ENCODE data around the gene INPP5F.
"Not testable (repeated sequence)": the region's sequence is repeated elsewhere in the genome, so short reads cannot be mapped to it uniquely, and the experiment has no call there.

The INPP5F gene

DNA sequence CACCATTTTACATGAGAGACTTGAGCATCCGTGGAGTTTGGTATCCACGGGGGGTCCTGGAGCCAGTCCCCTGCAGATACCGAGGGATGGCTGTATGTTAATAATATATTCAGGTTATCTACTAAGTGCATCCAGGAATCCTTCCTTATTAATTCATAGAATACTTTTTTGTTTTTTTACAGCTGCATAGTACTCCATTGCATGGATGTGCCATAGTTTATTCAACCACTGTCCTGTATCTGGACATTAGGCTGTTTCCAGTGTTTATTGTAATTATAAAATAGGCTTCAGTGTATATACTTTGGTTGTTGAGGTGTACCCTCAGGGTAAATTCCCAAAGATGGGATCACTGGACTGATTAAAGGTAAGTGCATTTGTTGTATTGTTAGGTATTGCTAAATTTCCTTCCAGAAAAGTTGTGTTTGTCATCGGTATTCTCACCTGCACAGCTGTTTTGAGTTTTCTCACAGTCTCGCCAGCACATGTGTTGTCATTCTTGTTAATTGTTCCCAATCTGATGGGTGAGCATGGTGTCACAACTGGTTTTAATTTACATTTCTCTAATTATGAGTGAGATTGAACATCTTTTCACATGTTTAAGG is 55.1 kb downstream of the INPP5F start:
- DNase-seq, result no peak

DNA sequence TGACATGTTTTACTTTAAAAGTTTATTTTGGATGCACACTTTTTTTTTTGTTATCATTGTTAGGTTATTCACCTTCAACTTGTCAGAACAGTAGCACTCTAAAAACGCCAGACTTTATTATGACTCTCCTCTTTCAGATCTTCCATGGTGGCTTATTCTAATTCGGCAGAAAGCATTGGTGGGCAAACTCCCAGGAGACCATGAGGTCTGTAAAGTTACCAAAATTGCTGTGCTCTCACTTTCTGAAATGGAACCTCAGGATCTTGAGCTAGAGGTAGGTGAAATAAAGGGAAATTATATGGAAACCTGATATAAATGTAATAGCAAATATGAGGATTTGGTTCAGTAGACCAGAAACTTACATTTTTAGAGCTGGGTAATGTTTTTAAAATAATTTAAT is 55.6 kb downstream of the INPP5F start:
- DNase-seq, result no peak

DNA sequence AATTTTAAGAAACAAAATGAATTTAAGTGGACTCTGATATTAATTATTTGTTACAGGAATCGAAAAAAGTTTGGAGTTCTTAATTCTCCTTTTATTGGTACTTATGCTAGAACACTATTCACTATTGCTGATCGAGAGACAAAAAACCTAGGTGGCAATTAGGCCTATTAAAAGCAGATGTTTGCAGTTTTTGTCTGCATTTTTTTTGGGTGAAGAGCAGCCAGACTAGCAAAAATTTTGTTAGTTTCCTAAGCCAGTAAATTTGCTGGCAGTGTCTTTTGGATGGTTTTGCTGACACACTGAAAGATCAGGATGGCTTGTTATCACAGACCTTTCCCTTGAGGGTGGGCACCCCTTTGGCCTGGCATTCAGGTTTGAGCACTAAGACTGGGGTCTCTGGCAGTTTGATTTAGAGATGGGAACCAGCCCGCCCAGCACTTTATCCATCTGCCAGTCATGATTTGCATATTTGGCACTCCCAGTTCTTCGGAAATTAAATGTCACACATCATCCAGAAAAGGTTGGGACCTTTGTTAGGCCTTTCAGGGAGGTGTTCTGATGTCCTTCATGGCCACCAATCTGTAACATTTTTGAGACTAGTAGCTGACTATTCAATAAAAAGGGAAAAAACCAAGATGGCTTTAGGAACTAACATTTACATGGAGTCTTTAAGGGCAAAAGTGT is 57.3 kb downstream of the INPP5F start:
- DNase-seq, result no peak

DNA sequence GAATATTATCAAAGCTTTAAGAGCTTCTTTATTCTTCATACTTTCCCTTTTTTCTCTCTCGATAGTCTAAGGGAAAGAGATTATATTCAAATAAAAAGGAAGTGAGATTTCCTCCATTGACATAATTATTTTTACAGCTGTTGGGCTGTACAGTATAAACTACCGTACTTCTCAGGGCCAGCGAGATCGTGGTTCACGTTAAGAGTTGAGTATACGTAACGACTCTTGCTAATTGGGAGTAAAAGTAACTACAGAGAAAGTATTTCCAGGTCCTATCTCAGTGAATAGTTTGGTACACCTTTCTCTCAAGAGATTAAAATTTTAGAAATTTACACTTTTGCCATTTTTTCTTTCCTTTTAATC is 57.8 kb downstream of the INPP5F start:
- DNase-seq, result no peak

DNA sequence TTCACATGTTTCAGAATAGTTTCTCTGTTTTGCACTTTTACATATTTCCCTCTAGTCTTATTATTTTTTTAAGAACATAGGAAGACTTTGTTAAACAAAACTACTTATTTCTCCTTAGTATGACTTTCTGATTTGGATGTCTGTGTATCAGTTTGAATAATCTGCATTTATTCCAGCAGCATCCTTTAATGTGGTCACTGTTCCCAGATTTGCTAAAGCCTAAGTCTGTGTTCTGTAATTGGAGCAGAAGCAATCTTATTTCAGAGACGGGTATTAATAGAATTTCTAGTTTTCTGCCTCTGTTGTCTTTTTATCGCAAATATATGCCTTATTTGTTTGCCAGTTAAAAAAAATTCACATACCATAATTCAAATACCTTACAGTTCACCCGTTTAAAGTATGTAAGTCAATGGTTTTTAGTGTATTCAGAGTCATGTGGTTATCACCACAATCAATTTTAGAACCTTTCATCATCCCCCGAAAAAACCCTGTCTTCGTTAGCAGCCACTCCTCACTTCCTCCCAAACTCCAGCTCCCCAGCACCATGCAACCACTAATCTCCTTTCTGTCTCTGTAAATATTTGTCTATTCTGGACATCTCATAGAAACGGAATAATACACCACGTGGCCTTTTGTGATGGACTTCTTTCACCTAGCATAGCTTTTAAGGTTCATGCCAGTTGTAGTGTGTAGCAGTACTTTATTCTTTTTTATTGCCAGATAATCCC is 58.7 kb downstream of the INPP5F start:
- no peak for DNase-seq

DNA sequence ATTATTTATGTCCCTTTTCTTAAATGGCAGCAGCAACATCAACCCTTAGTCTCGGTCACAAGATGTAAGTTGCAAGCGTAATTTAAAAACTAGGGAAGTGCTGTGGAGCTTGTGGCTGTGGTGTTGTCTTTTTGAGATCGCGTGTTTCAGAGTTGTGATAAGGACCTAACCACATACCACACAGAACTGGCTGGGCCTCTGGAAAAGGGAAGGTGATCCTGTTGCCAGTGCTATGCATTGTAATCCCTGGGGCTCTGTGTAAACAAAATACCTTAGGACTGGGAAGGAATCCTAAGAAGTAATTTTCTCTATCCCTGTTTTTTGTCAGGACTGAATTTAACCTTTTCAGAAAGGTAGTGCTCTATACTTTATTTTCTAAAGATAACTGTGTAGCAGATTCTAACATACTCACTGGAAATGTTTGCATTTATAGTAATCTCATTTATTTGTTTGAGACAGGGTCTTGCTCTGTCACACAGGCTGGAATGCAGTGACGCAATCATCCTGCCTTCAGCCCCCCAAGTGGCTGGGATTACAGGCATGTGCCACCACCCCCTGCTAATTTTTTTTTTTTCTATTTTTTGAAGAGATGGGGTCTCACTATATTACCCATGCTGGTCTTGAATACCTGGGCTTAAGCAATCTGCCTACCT is 60.4 kb downstream of the INPP5F start:
- DNase-seq, result peak; percentile 38

DNA sequence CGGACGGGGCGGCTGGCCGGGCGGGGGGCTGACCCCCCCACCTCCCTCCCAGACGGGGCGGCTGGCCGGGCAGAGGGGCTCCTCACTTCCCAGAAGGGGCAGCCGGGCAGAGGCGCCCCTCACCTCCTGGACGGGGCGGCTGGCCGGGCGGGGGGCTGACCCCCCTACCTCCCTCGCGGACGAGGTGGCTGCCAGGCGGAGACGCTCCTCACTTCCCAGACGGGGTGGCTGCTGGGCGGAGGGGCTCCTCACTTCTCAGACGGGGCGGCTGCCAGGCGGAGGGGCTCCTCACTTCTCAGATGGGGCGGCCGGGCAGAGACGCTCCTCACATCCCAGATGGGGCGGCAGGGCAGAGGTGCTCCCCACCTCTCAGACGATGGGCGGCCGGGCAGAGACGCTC is 69.3 kb downstream of the INPP5F start:
- DNase-seq, result not testable (repeated sequence)

DNA sequence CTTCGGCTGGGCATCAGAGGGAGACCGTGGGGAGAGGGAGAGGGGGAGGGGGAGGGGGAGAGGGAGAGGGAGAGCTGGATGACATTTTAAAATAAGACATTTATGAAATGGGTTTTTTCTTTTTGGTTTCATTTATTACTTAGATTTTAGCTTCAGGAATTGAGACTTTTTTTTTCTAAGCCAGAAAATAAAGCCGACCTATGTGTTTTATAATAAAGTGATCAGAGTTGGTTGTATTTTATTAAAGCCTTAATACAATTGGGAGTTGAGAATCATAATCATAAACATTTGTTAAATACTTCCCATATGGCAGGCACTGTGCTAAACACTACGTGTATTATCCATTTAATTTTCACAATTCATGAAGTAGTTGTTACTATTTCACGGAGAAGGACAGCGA is 70.2 kb downstream of the INPP5F start:
- no peak for DNase-seq

DNA sequence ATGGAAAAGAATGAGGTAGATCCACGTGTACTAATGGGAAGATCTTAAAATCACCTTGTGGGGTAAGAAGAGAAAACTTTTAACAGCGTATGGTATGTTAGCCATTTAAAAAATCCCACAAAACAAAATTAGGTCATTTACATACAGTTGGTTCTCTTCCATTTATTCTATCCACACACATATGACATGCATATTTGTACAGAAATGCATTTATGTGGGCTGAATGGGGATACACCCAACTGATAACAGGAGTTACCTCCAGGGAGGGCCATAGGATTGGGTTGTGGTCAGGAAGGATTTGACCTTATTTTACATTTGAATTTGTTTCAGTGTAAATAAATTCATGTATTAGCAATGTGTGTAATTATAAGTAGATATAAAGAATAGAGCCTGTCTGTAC is 75.3 kb downstream of the INPP5F start:
- no peak for DNase-seq

DNA sequence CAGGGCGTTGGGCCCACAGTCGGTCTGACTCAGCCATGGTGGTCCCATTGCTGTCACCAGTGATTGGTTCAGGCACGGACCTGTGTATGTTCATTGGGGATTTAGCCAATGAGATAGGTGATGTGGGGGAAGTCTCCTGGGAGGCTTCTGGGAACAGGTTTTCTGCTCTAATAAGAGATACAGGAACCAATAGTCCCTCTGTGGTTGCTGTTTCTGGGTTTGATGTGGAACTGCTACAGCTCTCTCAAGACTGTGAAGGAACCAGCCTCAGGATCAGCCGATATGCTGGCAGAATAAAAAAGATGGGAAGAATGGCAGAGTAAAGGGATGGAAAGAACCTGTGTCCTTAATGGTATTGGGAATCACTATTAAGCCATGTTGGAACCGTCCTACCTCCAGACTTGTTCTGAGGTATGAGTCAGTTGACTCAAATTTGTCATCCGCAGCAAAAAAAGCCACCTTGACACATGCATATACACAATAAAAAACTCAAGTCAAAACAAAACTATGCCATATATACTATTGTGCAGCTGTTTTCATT is 76.2 kb downstream of the INPP5F start:
- no peak for DNase-seq

DNA sequence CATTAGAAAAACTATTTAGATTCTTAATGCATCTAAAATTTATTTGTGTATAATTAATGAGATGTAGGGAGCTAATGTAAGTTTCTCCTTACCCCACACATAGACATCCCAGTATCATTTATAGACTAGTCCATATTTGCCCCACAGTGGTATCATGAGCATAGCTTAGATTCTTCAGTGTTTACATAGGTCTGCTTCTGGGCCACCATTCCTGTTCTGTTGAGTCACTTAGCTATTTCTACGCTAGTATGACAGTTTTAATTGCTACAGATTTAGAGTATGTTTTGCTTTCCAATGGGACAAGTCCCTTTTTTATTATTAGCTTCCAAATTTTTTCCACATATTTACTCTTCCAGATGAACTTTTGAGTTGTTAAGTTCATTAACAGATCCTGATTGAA is 77.4 kb downstream of the INPP5F start:
- no peak for DNase-seq

DNA sequence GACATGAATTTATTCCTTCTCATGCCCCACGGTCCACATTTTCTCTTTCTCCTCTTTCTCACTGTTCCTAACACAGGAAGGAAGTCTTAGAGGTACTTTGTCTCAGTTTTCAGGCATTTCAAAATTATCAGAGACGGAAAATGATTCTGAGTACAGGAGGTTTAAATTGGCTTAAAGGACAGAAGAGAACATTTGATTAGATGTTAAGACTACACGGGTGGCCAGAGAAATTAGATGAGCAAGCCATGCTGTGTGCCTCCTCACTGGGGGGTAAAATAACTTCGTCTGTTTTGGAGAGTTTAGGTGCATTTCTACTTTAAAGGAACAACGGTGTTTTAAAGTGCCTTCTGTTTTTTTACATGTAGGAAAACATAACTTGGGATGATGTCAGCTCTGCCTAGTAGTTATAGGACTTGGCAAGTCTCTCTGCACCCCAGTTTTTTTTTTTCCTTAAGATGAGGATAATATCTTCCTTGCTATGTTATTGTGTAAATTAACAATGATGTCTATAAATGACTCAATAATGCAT is 79.9 kb downstream of the INPP5F start:
- DNase-seq, result no peak

DNA sequence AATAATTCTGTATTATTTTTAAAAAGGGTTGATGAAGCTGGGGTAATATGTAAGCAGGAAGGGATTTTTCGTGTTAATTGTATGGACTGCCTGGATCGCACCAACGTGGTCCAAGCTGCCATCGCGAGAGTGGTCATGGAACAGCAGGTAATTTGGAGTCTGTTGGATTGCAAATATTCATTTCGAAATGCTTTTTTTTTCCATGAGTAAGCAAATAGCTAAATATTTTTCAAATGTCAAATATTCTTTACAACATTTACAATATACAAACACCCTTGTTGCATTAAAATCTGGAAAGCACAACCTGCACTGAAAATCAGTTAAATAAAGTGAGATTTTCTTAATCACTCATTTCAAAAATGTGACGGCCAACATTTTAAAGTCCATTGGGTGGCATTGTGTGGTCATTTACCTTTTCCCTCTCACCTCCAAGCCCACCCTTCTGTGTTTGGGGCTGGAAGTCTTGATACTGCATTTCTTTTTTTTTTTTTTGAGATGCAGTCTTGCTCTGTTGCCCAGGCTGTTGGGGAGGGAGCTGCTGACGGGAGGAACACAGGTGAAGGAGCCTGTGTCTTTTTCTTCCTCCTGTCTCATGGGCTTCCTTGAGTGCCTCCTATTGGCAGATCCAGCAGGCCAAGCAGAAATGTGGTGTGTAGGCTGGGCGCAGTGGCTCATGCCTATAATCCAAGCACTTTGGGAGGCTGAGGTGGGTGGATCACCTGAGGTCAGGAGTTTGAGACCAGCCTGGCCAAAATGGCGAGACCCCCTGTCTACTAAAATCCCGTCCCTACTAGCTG is 80.7 kb downstream of the INPP5F start:
- no peak for DNase-seq

DNA sequence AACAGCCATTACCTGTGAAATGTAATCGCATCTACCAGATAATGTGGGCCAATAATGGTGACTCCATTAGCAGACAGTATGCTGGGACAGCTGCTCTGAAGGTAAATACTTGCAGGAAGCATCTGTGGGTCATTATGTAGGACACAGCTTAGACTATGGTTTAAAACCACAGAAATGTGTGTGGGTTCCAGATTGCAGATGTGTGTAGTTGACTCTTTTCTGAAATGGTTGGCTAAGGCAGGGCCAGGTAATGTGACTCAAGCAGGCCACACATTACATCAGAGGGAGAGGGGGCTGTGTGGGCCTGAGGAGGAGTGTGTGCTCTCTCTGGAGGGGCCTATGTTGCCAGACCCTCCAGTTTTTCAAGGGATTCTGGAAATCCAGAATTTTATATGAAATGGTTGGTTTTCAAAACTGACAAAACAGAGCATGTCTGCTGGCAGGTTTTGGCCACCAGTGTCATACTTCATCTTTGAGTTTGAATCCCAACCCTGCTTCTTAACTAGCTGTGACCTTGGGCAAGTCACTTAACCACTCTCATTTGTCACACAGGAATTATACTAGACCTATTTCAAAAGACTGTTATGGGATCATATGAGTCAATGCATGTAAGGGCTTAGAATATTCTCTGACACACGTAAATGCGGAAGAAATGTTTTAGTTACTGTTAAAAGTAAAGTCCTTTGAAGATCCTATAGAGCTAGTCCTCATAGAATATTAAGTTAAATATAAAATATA is 82.3 kb downstream of the INPP5F start:
- DNase-seq, result no peak

DNA sequence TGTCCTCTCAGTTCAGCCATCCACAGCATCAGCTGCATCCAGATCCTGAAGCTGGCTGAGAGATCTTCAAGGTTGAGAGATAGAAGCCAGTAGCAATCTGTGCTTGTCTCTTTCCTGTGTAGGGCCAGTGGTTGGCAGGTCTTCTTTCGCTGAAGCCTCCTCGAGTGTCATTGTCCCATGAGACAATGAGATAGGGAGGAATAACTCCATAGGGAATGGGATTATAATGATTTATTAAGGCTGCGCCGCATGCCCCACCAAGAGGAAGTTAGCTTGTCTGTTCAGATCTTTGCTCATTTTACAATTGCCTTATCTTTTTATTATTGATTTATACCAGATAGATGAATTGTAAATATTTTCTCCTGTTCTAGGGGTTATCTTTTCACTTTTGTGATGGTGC is 85.3 kb downstream of the INPP5F start:
- no peak for DNase-seq

DNA sequence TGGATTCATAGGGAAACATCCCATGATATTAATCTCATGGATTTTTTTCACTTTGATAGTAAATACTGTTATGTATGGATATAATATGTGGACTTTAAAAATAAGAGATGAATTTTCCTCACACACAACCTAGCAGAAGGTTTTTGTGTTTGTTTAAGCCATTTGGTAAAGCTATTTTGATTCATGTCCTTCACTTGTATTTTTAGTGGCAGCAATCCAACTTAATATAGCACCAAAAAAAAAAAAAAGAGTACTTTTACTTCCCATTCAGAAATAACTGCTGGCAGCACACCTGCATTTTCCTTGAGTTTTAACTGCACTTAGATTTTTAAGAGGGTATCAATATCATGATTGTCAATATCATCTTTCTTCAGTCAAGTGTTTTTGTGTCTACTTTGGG is 86.8 kb downstream of the INPP5F start:
- no peak for DNase-seq

DNA sequence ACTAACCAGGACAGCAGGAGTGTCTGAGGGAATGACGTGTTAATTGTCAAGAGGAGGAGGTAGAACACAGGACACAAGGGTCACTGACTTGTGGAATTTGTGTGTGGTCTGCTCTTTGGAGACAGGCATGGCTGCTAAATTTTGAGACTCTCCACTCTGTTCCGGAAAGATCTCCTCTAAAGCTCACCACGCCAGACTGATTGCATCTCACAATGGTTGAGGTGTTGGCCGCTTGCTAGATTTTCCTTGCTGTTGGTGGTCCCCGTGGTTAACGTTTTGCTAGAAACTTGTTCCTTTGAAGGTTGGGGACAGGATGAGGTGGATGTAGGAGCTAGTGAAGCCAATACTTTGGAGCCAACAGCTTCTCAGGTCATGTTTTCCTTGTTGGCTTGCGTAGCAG is 89.8 kb downstream of the INPP5F start:
- no peak for DNase-seq

DNA sequence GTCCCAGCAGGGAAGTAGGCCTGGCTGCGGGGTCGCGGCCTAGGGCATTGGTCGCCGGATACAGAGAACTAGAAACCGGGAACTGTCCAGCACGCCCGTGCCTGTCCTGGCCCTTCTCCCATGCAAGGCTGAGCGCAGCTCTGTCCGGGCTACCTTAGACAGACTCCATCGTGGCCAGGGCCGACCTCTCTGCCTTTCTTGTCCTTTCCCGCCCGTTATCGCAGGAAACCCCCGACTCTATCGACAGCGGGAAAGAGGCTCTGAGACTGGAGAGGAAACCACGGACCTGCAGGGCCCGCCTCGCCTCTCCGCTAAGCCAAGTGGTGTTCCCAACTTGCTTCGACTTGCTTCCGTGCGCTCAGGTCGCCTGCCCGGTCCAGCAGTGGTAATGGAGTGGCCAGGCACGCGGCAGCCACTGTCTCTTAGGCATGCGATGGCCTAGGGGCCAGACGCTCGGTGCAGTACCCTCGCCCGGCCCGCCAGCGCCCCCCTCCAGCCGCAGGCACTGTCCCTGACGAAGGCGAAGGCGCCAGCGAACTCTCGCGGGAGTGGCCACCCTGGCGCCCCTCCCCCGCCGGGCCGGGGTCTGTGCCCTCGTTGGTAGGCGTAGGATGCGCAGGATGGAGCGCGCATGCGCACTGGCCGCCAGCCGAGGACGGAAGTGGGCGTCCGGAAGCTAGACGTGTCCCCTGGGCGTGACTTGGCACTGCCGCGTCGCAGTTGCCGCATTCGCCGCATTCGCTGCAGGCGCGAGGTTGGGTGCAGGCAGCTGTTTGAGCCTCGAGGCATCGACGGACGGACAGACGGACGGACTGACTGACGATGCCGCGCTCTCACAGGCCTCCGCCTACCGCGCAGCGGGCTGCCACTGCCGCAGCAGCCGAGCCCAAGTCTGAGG is 92.4 kb downstream of the INPP5F start:
- no peak for DNase-seq

DNA sequence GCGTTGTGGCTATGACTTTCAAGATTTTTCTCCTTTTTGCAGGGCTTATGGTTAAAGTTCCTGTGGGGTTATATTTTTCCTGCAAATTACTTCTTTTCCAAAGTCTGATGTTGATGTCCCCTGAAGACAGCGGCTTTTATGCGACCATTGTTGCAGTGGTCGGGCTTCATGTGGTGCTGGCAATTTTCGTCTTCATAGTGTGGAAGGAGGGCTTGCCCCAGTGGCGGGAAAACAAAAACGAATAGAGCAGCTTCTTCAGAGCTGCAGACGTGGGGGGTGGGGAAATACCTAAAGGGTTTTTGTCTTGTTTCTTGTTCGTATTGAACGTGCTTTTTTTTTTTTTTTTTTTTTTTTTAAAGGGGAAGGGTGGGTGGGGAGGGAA is 93.0 kb downstream of the INPP5F start:
- DNase-seq, result no peak

DNA sequence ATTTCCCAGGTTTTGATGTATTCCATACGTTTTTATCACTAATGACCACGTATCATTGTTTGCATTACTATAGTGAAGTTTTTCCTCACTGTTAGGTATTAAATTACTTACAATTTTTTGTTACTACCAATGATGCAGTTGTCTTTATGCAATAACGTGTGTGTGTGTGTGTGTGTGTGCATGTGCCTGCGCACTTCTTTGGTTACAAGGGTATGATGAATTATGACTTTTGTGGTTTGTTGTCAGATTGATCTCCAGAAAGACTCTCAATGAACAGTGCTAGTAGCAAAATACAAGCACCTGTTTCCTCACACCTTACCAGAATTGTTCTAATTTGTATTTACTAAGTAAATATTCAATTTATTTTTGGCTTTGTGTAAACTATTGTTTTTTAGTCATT is 95.3 kb downstream of the INPP5F start:
- DNase-seq, result no peak

DNA sequence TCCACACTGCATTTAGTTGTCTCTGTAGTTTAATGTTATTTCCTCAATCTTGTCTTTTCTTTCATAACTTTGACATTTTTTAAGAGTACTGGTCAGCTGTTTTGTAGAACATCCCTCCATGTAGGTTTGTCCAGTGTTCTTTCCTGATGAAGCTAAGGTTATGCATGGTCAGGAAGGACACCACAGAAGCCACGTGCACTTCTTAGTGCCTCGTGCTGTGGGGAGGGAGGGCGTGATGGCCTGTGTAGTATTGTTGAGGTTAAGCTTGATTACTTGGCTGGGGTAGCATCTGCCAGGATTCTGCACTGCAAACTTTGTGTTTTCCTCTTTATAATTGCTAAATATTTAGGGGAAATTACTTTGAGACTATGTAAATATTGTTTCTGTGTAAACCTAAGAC is 98.4 kb downstream of the INPP5F start:
- DNase-seq, result no peak

All from NCI-H226 (cell line).